ENCODE results near the gene CD22.

CD22 gene

DNA sequence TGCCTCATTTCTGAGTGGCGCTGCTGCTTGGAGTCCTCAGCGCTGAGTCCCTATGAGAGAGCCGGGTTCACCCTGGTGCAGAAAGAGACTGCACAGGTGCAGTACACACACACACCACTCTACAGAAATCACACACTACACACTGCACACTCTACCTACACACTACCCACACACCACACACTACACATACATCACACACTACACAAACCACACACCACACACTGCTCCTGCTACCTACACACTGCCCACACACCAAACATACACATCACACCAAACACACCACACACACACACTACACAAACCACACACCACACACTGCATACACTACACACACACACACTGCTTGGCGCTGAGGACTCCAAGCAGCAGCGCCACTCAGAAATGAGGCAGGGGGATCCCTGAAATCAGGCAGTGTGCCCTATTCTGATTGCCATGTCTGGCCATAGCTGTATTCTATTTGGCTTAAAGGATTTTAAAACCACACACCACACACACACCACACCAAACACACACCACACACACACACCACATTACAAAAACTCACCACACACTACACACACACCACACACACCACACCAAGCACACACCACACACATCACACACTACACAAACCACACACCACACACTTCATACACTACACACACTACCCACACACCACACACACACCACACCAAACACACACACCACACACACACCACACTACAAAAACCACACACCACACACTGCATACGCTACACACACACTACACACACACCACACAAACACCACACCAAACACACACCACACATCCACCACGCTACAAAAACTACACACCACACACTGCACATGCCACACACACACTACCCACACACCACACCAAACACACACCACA is 32.1 kb upstream of the CD22 start:
- no peak for DNase-seq

DNA sequence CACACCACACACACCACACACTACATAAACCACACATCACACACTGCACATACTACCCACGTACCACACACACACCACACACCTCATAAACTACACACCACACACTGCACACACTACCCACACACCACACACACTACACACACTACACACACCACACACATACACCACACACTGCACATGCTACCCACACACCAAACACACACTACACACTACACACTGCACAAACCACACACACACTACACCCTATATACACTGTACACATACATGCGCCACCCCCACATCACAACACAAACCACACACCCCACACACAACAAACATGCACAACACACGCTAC is 31.5 kb upstream of the CD22 start:
- DNase-seq = no peak

DNA sequence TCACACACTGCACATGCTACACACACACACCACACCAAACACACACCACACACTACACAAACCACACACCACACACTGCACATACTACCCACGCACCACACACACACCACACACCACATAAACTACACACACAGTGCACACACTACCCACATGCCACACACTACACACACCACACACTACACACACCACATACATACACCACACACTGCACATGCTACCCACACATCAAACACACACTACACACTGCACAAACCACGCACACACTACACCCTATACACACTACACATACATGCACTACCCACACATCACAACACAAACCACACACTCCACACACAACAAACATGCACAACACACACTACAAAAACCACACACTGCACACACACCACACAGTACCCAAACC is 31.1 kb upstream of the CD22 start:
- no peak for DNase-seq

DNA sequence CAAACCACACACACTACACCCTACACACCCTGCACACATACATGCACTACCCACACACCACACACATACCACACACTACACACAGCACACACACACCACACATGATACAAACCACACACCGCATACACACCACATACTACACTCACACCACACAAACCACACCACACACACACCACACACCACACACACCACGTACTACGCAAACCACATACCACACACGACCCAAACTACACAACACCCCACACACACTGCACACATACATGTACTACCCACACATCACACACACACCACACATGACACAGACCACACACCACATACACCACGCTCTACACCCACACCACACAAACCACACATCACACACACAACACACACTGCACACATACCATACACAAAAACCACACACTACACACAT is 30.4 kb upstream of the CD22 start:
- no peak for DNase-seq

DNA sequence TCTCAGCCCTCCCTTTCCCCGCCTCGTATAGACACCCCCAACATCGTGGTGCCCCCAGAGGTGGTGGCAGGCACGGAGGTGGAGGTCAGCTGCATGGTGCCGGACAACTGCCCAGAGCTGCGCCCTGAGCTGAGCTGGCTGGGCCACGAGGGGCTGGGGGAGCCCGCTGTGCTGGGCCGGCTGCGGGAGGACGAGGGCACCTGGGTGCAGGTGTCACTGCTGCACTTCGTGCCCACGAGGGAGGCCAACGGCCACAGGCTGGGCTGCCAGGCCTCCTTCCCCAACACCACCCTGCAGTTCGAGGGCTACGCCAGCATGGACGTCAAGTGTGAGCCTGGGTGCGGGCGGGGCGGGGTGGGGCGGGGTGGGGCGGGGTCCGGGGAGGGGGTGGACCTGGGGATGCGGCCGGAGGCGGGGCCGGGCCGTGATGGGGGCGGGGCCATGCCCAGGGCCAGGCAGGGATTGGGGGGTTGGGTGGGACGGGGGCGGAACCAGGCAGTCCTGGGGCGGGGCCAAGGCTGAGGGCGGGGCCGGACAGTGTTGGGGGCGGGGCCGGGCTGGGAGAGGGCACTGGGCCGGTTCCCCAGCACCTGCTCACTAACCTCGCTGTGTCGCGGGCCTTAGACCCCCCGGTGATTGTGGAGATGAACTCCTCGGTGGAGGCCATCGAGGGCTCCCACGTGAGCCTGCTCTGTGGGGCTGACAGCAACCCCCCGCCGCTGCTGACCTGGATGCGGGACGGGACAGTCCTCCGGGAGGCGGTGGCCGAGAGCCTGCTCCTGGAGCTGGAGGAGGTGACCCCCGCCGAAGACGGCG is 29.3 kb upstream of the CD22 start:
- no peak for DNase-seq

DNA sequence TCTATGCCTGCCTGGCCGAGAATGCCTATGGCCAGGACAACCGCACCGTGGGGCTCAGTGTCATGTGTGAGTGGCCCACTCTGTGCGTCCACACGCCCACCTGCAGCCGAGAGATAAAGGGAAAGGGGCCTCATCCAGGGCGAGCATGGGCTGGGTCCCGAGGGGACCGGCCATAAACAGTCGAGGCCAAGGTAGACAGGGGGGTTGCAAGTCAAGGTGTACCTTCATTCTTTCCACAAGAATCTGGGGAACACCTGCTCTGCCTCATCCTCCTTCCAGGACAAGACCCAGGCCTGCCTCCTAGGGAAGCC is 28.7 kb upstream of the CD22 start:
- no peak for DNase-seq

DNA sequence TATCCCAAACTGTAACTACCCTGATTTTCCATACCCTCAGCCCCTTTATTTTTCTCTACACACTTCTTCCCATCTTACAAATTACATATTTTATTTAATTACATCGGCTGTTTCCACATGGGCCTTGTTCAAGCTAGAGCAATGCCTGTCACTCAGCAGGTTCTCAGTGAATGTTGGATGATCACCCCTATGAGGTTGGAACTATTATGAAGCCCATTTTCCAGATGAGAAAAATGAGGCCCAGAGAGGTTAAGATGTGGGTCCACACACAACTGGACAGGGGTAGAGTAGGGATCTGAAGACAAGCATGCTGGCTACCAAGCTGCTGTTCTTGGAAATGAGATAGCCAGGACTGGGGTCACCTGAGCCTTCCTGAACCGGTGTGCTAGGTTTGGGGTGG is 27.0 kb upstream of the CD22 start:
- no peak for DNase-seq

DNA sequence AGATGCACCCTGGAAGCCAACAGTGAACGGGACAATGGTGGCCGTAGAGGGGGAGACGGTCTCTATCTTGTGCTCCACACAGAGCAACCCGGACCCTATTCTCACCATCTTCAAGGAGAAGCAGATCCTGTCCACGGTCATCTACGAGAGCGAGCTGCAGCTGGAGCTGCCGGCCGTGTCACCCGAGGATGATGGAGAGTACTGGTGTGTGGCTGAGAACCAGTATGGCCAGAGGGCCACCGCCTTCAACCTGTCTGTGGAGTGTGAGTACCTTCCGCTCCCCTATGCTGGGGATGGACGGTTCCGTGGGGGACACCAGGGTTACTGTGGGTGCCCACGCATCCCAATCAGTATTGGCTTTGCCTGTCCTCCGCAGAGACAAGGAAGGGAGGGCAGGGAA is 26.5 kb upstream of the CD22 start:
- DNase-seq = no peak

DNA sequence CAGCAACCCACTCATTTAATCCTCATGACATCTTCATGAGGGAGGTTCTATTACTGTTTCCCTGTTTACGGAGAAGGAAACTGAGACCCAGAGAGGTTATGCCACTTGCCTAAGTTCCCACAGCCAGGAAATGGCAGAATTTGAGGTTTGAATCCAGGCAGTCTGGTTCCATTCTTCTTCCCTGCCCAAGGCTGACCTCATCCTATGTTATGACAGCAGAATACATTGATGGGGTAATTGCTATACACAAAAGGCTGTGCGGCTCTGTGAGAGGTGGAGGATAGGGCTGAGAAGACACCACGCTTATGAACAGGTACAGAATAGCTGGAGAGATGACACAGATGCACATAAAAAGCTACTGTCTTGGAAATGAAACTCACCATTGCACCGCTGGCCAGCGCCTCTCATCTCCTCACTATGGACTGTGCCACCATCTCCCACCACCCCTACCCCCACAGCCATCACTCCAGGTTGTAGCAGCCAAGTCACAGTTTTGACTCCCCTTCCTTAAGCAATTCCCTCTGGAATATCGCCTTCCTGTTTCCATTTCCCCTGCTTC is 25.6 kb upstream of the CD22 start:
- no peak for DNase-seq

DNA sequence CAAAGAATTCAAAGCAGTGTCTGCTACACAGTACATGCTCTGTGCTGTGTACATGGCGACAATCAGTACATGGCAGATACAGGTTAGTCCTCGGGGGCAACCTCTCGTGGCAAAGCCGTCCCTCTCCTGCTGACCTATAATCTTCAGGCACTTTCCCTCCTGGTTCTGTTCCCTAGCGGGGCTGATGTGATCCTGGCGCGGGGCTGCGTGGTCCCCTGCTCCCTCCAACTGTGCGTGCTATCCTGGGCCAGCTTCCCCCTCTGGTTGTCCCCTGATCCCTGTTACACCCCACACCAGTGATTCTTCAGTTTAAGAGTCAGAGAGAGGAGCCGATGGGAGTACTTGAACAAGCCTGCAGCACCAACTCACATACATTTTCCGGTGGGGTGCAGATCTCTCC is 25.0 kb upstream of the CD22 start:
- DNase-seq = no peak

DNA sequence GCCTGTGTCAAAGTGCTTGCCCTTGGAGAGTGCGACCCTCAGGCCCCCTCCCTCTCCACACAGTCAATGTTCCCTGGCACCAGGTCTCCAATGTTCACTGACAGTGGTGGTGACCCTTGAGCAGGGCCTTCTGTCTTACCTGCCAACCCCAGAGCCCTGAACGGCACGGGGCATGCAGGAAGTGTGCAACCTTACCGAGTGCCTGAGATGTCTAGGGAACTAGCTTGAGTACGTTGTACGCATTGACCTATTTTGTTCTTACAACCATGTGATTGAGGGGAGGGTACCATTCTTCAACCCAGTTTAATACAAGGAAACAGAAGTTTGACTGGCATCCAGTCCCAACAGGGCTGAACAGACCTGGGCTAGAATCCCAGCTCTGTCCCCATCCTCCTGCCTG is 23.8 kb upstream of the CD22 start:
- no peak for DNase-seq

DNA sequence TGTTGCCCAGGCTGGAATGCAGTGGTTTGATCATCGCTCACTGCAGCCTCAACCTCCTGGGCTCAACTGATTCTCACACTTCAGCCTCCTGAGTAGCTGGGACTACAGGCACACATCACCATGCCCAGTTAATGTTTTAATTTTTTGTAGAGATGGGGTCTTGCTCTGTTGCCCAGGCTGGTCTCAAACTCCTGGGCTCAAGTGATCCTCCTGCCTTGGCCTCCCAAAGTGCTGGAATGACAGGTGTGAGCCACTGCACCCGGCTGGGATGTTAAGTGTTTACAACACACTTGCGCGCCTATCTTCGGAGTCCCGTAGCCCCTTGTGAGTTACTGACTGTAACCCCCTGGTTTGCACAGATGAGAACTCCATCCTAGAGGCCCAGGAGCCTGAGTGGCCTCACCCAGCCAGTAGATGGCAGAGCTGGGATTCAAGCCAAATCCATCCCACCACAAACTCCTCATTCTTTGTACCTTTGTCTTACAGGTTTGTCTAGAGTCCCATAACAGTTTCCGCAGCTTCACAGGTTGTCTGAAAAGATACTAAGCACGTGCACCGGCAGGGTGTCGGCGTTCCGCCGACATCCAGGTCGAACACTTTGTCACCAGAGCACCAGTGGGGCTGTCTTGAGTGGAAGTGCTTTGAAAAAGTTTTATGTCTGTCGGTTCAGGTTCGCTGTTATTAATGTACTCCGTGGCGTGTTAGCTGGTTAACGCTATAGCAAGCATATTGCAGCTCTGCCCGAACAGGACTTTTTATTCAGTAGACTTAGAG is 22.3 kb upstream of the CD22 start:
- no peak for DNase-seq

DNA sequence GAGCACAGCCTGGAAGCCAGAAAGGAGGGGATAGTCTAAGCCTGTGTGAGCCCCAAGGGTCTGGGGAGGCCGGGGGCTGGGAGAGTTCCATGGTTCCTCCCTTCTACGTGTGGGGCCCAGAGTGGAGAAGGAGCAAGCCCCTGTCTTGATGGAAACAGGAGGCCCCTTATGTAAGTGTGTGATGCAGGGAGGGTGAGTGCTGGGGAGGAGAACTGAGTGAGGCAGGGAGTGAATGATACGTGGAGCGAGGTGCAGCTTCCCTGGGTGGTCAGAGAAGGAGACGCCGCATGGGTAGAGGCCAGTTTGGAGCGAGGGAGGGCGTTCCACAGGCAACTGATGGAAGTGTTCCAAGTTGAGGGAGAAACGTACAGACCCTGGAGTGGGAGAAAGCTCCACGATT is 21.1 kb upstream of the CD22 start:
- DNase-seq = no peak

DNA sequence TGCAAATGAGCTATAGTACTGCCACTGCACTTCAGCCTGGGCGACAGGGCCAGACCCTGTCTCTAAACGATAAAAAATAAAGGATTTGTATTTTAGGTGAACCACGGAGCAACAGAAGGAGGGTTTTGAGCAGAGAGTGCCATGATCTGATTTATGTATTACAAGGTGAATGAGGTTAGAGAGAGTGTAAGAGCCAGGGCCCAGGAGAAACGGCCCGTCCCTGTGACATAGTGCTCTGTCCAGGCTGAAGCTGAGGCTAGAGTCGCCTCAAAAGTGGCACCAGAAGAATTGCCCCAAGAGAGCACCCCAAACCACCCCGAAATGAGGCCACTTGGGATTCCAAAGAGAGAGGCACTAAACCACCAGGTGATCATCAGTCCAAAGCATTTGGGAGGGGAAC is 20.1 kb upstream of the CD22 start:
- DNase-seq = no peak

DNA sequence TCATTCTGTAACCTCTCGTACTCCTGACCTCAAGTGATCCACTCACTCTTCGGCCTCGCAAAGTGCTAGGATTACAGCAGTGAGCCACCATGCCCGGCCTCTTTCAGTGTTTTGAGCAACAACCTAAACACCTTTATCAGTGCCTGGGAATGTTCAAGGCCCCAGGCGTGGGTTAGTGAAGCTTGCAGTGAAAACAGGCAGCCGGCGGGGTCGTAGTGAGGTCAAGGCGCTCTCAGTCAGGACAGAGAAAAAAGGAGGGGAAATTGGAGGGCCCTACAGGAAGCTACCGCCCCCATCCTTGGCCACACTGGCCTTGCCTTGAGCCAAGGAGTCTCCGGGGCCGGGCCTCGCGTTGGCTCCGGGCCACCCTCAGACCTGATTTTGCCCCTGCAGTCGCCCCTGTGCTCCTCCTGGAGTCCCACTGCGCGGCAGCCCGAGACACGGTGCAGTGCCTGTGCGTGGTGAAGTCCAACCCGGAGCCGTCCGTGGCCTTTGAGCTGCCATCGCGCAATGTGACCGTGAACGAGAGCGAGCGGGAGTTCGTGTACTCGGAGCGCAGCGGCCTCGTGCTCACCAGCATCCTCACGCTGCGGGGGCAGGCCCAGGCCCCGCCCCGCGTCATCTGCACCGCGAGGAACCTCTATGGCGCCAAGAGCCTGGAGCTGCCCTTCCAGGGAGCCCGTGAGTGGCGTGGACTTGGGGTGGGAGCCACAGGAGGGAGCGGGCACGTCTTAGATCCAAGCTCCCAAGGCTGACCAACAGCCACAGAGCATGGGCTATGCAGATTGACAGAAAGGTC is 19.3 kb upstream of the CD22 start:
- DNase-seq = no peak

DNA sequence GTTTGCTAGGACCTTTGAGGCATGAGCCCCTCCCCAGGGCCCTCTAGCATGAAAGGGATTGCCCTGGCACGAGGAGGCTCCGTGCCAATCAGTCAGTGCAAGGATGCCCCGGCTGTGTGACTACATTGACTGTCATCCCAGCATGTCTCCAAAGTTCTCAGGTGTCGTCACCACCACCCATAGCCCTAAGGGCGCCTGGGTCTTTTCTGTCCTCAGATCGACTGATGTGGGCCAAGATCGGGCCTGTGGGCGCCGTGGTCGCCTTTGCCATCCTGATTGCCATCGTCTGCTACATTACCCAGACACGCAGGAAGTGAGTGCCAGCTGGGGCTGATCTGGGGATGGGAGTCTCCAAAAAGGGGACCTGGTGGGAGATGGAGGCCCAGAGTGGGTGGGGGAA is 18.7 kb upstream of the CD22 start:
- DNase-seq = no peak

DNA sequence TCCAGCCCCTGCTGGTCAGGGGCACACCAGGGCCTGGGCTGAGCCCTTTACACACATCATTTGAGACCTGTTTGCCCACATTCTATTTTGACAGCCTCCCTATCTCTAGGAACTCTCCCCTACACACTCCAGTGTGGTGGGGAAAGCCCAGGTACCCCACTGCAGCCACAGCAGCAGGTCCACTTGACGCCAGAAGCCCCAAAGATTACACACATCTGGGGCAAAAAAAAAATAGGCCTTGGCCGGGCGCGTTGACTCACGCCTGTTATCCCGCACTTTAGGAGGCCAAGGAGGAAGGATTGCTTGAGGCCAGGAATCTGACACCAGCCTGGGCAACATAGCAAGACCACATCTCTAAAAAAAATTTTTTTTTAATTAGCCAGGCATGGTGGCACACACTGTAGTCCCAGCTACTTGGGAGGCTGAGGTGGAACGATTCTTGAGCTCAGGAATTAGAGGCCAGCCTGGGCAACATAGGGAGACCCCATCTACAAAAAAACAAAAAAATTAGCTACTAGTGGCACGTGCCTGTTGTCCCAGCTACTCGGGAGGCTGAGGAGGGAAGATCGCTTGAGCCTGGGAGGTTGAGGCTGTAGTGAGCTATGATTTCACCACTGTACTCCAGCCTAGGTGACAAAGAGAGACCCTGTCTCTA is 18.0 kb upstream of the CD22 start:
- no peak for DNase-seq

DNA sequence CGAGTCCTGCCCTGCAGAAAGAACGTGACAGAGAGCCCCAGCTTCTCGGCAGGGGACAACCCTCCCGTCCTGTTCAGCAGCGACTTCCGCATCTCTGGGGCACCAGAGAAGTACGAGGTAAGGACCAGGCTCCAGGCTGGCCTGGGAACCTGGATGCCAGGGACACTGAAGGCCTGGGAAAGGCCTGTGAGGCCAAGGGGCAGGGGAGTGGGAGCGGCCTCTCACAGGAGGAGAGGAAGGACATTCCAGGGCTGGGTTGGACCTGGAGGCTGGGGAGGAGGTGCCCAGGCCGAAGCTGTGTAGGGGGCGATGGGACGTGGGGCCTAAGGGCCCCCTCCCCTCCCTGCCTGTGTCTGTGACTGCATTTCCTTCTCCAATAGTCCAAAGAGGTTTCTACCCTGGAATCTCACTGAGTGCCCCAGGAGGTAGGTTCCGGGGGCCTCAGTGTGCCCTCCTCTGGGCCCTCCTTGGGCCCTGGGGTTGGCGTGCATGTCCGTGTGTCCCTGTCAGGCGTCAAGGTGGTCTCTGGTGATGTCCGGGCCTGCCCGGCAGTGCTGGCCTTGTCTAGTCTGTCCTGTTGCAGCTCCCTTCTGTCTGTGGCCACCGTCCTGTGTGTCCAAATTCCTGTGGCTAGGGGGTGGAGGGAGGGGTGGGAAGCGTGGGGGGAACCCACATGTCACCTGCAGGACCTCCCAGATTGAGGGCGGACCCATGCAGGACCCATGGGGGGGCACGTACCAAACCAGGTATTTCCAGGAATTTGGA is 16.9 kb upstream of the CD22 start:
- DNase-seq = no peak

DNA sequence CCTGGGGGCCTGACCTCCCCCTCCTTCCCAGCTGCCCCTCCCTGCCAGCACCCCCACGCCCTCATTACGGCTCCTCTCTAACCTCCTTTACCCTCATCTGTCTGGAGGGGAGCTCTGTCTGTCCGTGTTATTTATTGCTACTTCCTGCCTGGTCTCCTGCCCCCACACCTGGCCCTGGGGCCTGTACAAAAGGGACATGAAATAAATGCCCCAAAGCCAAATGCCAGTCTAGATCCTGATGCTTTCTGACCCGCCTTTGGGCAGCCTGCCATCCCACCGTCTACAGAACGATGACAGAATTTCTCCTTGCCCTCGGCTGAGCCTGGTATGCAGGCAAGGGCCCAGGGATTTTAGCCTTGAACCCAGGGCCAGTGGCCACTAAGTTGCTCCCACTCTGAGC is 15.4 kb upstream of the CD22 start:
- no peak for DNase-seq

DNA sequence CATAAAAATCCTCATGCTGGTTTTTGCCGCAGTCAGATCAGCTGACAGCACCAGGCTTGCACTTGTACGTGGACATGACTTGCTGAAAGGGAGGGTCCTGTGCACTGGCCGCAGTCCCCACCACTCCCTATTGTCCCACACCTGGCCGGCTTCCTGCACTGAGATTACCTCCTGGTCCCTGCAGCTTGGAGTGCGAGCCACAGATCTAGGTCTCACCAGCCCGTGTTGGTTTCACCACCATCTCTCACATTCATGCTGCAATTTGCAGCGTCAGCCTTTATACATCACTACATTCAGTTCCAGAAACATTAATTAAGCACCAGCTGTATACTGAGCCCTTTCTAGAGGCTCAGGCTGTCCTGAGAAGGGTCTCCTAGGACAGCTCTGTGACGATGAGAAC is 15.0 kb upstream of the CD22 start:
- DNase-seq = no peak

DNA sequence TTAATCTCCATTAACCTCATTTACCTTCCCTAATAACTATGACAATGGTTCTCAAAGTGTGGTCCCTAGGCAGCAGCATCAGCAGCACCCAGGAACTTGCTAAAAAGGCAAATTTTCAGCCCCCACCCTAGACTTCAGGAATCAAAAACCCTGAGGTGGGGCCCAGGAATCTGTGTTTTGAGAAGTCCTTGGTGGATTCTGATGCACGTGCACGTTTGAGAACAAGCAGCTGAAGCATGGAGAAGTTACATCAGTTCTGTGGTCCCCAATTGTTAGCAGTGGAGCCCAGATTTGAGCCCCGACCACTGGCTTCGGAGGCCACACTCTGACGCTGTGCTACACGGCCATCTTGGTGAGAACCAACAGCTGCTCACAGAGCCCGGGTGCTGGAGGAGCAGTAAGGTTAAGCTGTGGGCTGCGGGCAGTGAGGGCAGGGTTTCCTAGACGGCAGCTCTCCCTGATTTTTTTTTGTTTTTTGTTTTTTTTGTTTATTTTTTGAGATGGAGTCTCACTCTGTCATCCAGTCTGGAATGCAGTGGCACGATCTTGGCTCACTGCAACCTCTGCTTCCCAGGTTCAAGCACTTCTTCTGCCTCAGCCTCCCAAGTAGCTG is 14.0 kb upstream of the CD22 start:
- DNase-seq = no peak
